K562 (cell line): ENCODE results near the gene PRRC2B. TPM values are rescaled to one million over a fixed set of nuclear protein-coding genes. Genes with fewer than 3 reads are reported as not detected.
A peak's percentile ranks its signal among the peaks of the same experiment; 100 is the strongest.

Experiments used
- ATAC-seq: fragments of 200-7000 bp; cut with Tn5 transposase; 3 replicates; pipeline ENCODE4 v1.9.1; 2020; ENCODE audit warnings: moderate library complexity
- BruUV-seq: library from RNA; stranded (reverse); fragments of 400-500 nt; replicated peaks from 2 replicates; lab custom pipeline; 2021; lab: Mats Ljungman, UMichigan
- CTCF ChIA-PET: fragments of 300-600 bp; formaldehyde crosslinking; extraction: SDS; loops from one replicate; lab custom pipeline; 2021; ENCODE audit warnings: low intra/inter-chr PET ratio; lab: Yijun Ruan, JAX
- POLR2A ChIA-PET: fragments of 300-600, 350-650 bp; sonication (Branson Sonifier 250); formaldehyde crosslinking; extraction: SDS; loops from one replicate; lab custom pipeline; 2021; ENCODE audit warnings: antibody characterized with exemption, inconsistent platforms; lab: Yijun Ruan, JAX
- DNase-seq, 4 experiments: peaks; one replicate each; pipeline versions ENCODE4 v3.0.0 to v3.0.0-alpha.2; 2011 to 2018; ENCODE audit warnings: low spot score in 3 of 4, mixed read lengths in 3 of 4; ENCODE audit errors: extremely low read depth in 1 of 4
- FAIRE-seq: peaks from 2 replicates; lab custom pipeline; 2011; peaks lifted over from hg19 to GRCh38; lab: Jason Lieb, UNC
- H2AFZ ChIP-seq: 2 replicates; pipeline ENCODE4 v1.6.0; 2011; ENCODE audit warnings: low read depth, low read length, control low read depth, inconsistent platforms
- H3K27ac ChIP-seq: fragments of 200-600 bp; 3 replicates; pipeline ENCODE4 v1.8.0; 2011; ENCODE audit warnings: low read depth, mild to moderate bottlenecking, control low read depth, inconsistent platforms, low read length, moderate library complexity, mixed read lengths; ENCODE audit errors: extremely low read depth
- H3K27me3 ChIP-seq, 2 experiments: fragments of 300-600 bp in 1 of 2; 2 replicates in 1 of 2; 3 replicates in 1 of 2; pipeline versions ENCODE4 v1.6.0 to v1.8.0; 2011; ENCODE audit warnings: inconsistent platforms in 2 of 2, low read length in 2 of 2, mild to moderate bottlenecking in 1 of 2, mixed read lengths in 1 of 2, moderate library complexity in 1 of 2; ENCODE audit not compliant: control insufficient read depth in 2 of 2, insufficient read depth in 2 of 2
- H3K36me3 ChIP-seq: fragments of 300-600 bp; 3 replicates; pipeline ENCODE4 v1.8.0; 2011; ENCODE audit warnings: mild to moderate bottlenecking, low read length, inconsistent platforms; ENCODE audit not compliant: control insufficient read depth, insufficient read depth
- H3K4me1 ChIP-seq, 2 experiments: fragments of 200-600 bp in 1 of 2; replicated peaks in 1 of 2; 2 replicates in 1 of 2; 3 replicates in 1 of 2; pipeline versions ENCODE4 v1.5.1 to v1.8.0; 2011; ENCODE audit warnings: inconsistent platforms in 2 of 2, low read length in 2 of 2, mild to moderate bottlenecking in 1 of 2, mixed read lengths in 1 of 2, moderate library complexity in 1 of 2; ENCODE audit not compliant: control insufficient read depth in 2 of 2, insufficient read depth in 2 of 2
- H3K4me2 ChIP-seq: 2 replicates; pipeline ENCODE4 v1.6.1; 2011; ENCODE audit warnings: low read length, control low read depth, inconsistent platforms, mixed read lengths; ENCODE audit not compliant: insufficient read depth
- H3K4me3 ChIP-seq: fragments of 200-600 bp; sonication (generic), shearing (Covaris generic); 2 replicates; pipeline ENCODE4 v1.5.1; 2016; ENCODE audit warnings: control low read depth, inconsistent platforms
- H3K79me2 ChIP-seq: fragments of 200-600 bp; 3 replicates; pipeline ENCODE4 v1.8.0; 2011; ENCODE audit warnings: low read length, inconsistent platforms; ENCODE audit not compliant: control insufficient read depth, insufficient read depth
- H3K9ac ChIP-seq, 2 experiments: 2 replicates each; pipeline versions ENCODE4 v1.6.0 to v1.6.1; 2011; ENCODE audit warnings: low read depth in 2 of 2, low read length in 2 of 2, control low read depth in 1 of 2, inconsistent platforms in 1 of 2, mild to moderate bottlenecking in 1 of 2, mixed read lengths in 1 of 2; ENCODE audit not compliant: insufficient read depth in 1 of 2
- H3K9me1 ChIP-seq: one replicate; pipeline ENCODE4 v1.6.0; 2011; ENCODE audit warnings: inconsistent platforms, mild to moderate bottlenecking, low read length, moderate library complexity; ENCODE audit not compliant: control insufficient read depth, insufficient read depth
- H3K9me3 ChIP-seq: replicated peaks from 2 replicates; pipeline ENCODE4 v1.5.1; 2011; ENCODE audit warnings: low read depth, low read length, inconsistent platforms; ENCODE audit not compliant: control insufficient read depth, insufficient read depth
- H4K20me1 ChIP-seq: replicated peaks from 2 replicates; pipeline ENCODE4 v1.6.1; 2011; ENCODE audit warnings: low read length, inconsistent platforms, mixed read lengths; ENCODE audit not compliant: control insufficient read depth, insufficient read depth
- C11orf30 ChIP-seq: fragments of 450-650 bp; IDR thresholded peaks from 2 replicates; pipeline ENCODE4 v1.6.1; 2016; ENCODE audit warnings: low read depth, mild to moderate bottlenecking
- CBX2 ChIP-seq: fragments of 200-600 bp; sonication (generic); IDR thresholded peaks from one replicate; pipeline ENCODE4 v1.6.1; 2012; ENCODE audit warnings: mild to moderate bottlenecking, low read length, inconsistent platforms; ENCODE audit not compliant: insufficient read depth, poor library complexity, severe bottlenecking
- GTF3C2 ChIP-seq: IDR thresholded peaks from 3 replicates; pipeline ENCODE4 v1.6.1; 2011; ENCODE audit warnings: borderline replicate concordance, mild to moderate bottlenecking, moderate library complexity; ENCODE audit not compliant: insufficient read length; ENCODE audit errors: extremely low read depth
- ZNF316 ChIP-seq: fragments of 450-650 bp; IDR thresholded peaks from 2 replicates; pipeline ENCODE4 v1.6.1; 2016
- WGBS: fragments of 100-300 bp; shearing (Covaris generic); methylation state at CpG from one replicate; pipeline ENCODE4 v1.1.6; 2016; ENCODE audit warnings: low coverage, mixed read lengths; ENCODE audit not compliant: insufficient coverage; ENCODE audit errors: missing lambda C conversion rate; 5-methylcytosine and 5-hydroxymethylcytosine counted together
- in situ Hi-C: fragments of 300-500 bp; cut with MboI; formaldehyde crosslinking; loops from 4 replicates; pipeline ENCODE4 v1.15.0; 2018; ENCODE audit warnings: inconsistent platforms, mixed read lengths
- intact Hi-C: fragments of 100-400 bp; cut with micrococcal nuclease; formaldehyde crosslinking; loops from 2 replicates; pipeline ENCODE4 v1.14.2; 2022
- polyA plus RNA-seq, 8 experiments: library from polyadenylated mRNA; depleted of rRNA in 4 of 8; stranded (reverse) in 5 of 8; unstranded in 3 of 8; fragments of >200 nt; fragmentation: Nextera tagmentation in 2 of 8; fragmentation: Illumina TruSeq in 1 of 8; extraction: Ambion mirVana in 2 of 8; extraction: Trizol in 1 of 8; gene quantifications; 2 replicates each; pipeline versions ENCODE4 v1.2.1 to v1.2.3, GENCODE V29; 2011 to 2014; ENCODE audit warnings: inconsistent platforms in 1 of 8, missing spikeins in 1 of 8
- total RNA-seq, 7 experiments: library from RNA; depleted of rRNA in 6 of 7; stranded (reverse); fragments of >200 nt in 6 of 7; fragmentation: Illumina TruSeq in 2 of 7; extraction: Trizol in 2 of 7; gene quantifications; 2 replicates each; pipeline versions ENCODE4 v1.2.1 to v1.2.3, GENCODE V29; 2011 to 2021; ENCODE audit warnings: low replicate concordance in 1 of 7

Gene PRRC2B
- total and polyA plus RNA-seq, 9 of the 15 experiments (the other 6 are each of a cell fraction or from before 2014, with no cell fraction given) = 0.34 to 125 (median 30.9) TPM

GRCh38 chr9:131434673-131435072 lies 40.8 kb downstream of the PRRC2B start:
- Histone ChIP-seq H3K9ac (no peak overlapping the region), H3K4me2 (no peak overlapping the region), H4K20me1 (peaks cover 3% of the 10 kb centered on the region; the same call in 1 of the 2 replicates), H3K79me2 (peaks cover 27% of the 10 kb centered on the region), H3K27me3 (no peaks in the 10 kb centered on the region), H3K4me3 (no peak overlapping the region), H3K36me3 (peaks cover 92% of the 10 kb centered on the region), H3K27ac (no peak overlapping the region), H3K9me1 (no peaks in the 10 kb centered on the region), H3K9me3 (no peaks in the 10 kb centered on the region), H2AFZ (no peak overlapping the region), H3K4me1 (0 out of 5 replicates have a peak, but pooled peaks cover 0 to 2% of the 10 kb centered on the region in 2 experiments)
- ATAC-seq (no peak), DNase-seq (no peak), FAIRE-seq (no peak)
- TF ChIP-seq C11orf30 (peak; percentile 22; the same call in 1 of the 2 replicates), CBX2 (no peak), ZNF316 (peak; percentile 41; the same call in 1 of the 2 replicates), GTF3C2 (no peak)
- 76% methylated on average over 7 of the region's 7 CpGs for WGBS
- CTCF ChIA-PET = no interaction called here
- POLR2A ChIA-PET = interaction anchor here (1.0 kb wide), 1 partner anchor 14 kb away, joined by 3 read pairs; no protein-coding TSS in a partner anchor
- intact Hi-C loops (no loop called here), in situ Hi-C loops (no loop called here)
- BruUV-seq = no TSS peak
